ENCODE results near the gene HDAC9.

The HDAC9 gene

GRCh38 chr7:18548534-18548933, 53.0 kb downstream of the HDAC9 start:
- H3K4me3 ChIP-seq (ENCODE audit: control insufficient read depth, low read depth, low read length) = no peak overlapping the region
- DNase-seq (ENCODE audit: low read depth) = no peak
- no peak for TF ChIP-seq CTCF (conservative IDR thresholded peaks at IDR 0.05; ENCODE audit: control insufficient read depth, insufficient read depth, low read depth, low read length)

GRCh38 chr7:18550574-18550973, 55.0 kb downstream of the HDAC9 start:
- TF ChIP-seq CTCF (conservative IDR thresholded peaks at IDR 0.05; ENCODE audit: control insufficient read depth, insufficient read depth, low read depth, low read length) = no peak
- H3K4me3 ChIP-seq (ENCODE audit: control insufficient read depth, low read depth, low read length) = no peak overlapping the region
- DNase-seq (ENCODE audit: low read depth) = no peak

GRCh38 chr7:18552316-18552916, 56.9 kb downstream of the HDAC9 start:
- DNase-seq (ENCODE audit: low read depth) = no peak
- no peak overlapping the region for H3K4me3 ChIP-seq (ENCODE audit: control insufficient read depth, low read depth, low read length)
- no peak for TF ChIP-seq CTCF (conservative IDR thresholded peaks at IDR 0.05; ENCODE audit: control insufficient read depth, insufficient read depth, low read depth, low read length)

GRCh38 chr7:18552943-18553604, 57.5 kb downstream of the HDAC9 start:
- no peak for TF ChIP-seq CTCF (conservative IDR thresholded peaks at IDR 0.05; ENCODE audit: control insufficient read depth, insufficient read depth, low read depth, low read length)
- H3K4me3 ChIP-seq (ENCODE audit: control insufficient read depth, low read depth, low read length) = no peak overlapping the region
- no peak for DNase-seq (ENCODE audit: low read depth)

GRCh38 chr7:18553605-18554003, 58.1 kb downstream of the HDAC9 start:
- TF ChIP-seq CTCF (conservative IDR thresholded peaks at IDR 0.05; ENCODE audit: control insufficient read depth, insufficient read depth, low read depth, low read length) = no peak
- H3K4me3 ChIP-seq (ENCODE audit: control insufficient read depth, low read depth, low read length) = no peak overlapping the region
- DNase-seq (ENCODE audit: low read depth) = no peak

- no peak overlapping the region for H3K4me3 ChIP-seq (ENCODE audit: control insufficient read depth, low read depth, low read length)
- no peak for DNase-seq (ENCODE audit: low read depth)
- TF ChIP-seq CTCF (conservative IDR thresholded peaks at IDR 0.05; ENCODE audit: control insufficient read depth, insufficient read depth, low read depth, low read length) = no peak
Measured at GRCh38 chr7:18555120-18555519, 59.6 kb downstream of the HDAC9 start.

All from fibroblast of mammary gland (primary cell).